Loucy (cell line): ENCODE data around the gene CNTNAP2.
"Not testable (repeated sequence)": the region's sequence is repeated elsewhere in the genome, so short reads cannot be mapped to it uniquely, and the experiment has no call there.

ENCODE experiments used
- H2AFZ ChIP-seq: fragments of 200-600 bp; sonication (generic); 2 replicates; pipeline ENCODE4 v1.6.0; 2016; ENCODE audit warnings: antibody characterized with exemption, mild to moderate bottlenecking, low read length, moderate library complexity
- H3F3A ChIP-seq: fragments of 200-600 bp; 2 replicates; pipeline ENCODE4 v1.6.0; 2016; ENCODE audit warnings: antibody characterized with exemption, low read depth, mild to moderate bottlenecking
- H3K27me3 ChIP-seq: fragments of 200-600 bp; sonication (generic); 2 replicates; pipeline ENCODE4 v1.6.1; 2014; ENCODE audit warnings: low read length, mild to moderate bottlenecking; ENCODE audit not compliant: insufficient read depth, poor library complexity, severe bottlenecking
- H3K36me3 ChIP-seq: fragments of 200-600 bp; sonication (generic); 2 replicates; pipeline ENCODE4 v1.6.1; 2016; ENCODE audit warnings: low read length; ENCODE audit not compliant: insufficient read depth
- H3K4me1 ChIP-seq: fragments of 200-600 bp; sonication (generic); 2 replicates; pipeline ENCODE4 v1.5.1; 2014; ENCODE audit warnings: low read length, mild to moderate bottlenecking; ENCODE audit not compliant: insufficient read depth, poor library complexity, severe bottlenecking
- H3K4me2 ChIP-seq: fragments of 200-600 bp; sonication (generic); 2 replicates; pipeline ENCODE4 v1.6.0; 2014; ENCODE audit warnings: antibody characterized with exemption, low read length, low read depth, mild to moderate bottlenecking; ENCODE audit not compliant: poor library complexity, severe bottlenecking
- H3K4me3 ChIP-seq: fragments of 200-600 bp; sonication (generic); 2 replicates; pipeline ENCODE4 v1.5.1; 2014; ENCODE audit warnings: low read length, mild to moderate bottlenecking, mixed read lengths; ENCODE audit not compliant: poor library complexity, severe bottlenecking
- H3K79me2 ChIP-seq: fragments of 200-600 bp; sonication (generic); 2 replicates; pipeline ENCODE4 v1.6.1; 2014; ENCODE audit warnings: low read length; ENCODE audit not compliant: insufficient read depth
- H3K9ac ChIP-seq: fragments of 200-600 bp; sonication (generic); 2 replicates; pipeline ENCODE4 v1.6.0; 2014; ENCODE audit warnings: mild to moderate bottlenecking, low read depth, low read length, moderate library complexity; ENCODE audit not compliant: poor library complexity, severe bottlenecking
- H3K9me2 ChIP-seq: fragments of 200-600 bp; sonication (generic); replicated peaks from 2 replicates; pipeline ENCODE4 v1.6.1; 2016; ENCODE audit warnings: low read depth, low read length, mixed read lengths
- H3K9me3 ChIP-seq: fragments of 200-600 bp; sonication (generic); 2 replicates; pipeline ENCODE4 v1.6.1; 2014; ENCODE audit warnings: mild to moderate bottlenecking, antibody characterized with exemption, low read length, low read depth; ENCODE audit not compliant: insufficient read depth
- H4K20me1 ChIP-seq: fragments of 200-600 bp; sonication (generic); 2 replicates; pipeline ENCODE4 v1.6.0; 2014; ENCODE audit warnings: antibody characterized with exemption, low read length, mild to moderate bottlenecking; ENCODE audit not compliant: insufficient read depth, poor library complexity, severe bottlenecking
- EZH2phosphoT487 ChIP-seq: fragments of 200-600 bp; IDR thresholded peaks from 2 replicates; pipeline ENCODE4 v1.6.1; 2018; ENCODE audit warnings: antibody characterized with exemption, mild to moderate bottlenecking, moderate library complexity, borderline replicate concordance
- TF ChIP-seq, protein P1 (sequence below): fragments of 200-600 bp; sonication (generic); conservative IDR thresholded peaks from 2 replicates; pipeline ENCODE4 v1.5.1; 2014; ENCODE audit warnings: mild to moderate bottlenecking, antibody characterized with exemption, low read length

CNTNAP2 gene

DNA sequence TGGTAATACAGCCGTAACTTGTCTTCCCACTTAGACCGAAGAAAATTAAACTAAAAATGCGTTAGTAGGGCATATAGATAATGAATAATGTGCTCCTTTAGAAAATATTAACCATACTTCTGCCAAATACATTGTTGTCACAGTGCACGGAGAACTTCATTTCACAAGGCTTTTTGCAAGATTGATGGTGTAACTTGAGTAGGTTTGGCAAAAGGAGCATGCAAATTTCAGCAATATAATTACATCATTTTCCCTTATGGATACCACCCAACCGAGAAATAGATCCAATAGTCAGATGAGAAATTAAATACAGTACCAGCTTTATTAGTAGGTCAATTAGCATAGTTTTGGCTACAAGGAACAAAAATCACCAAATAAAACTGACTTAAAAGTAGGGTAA lies 1681.4 kb downstream of the CNTNAP2 start:
- Histone ChIP-seq H3F3A (no peaks in the 10 kb centered on the region), H3K4me2 (no peak overlapping the region), H3K9me3 (peaks cover 2% of the 10 kb centered on the region; the same call in 1 of the 2 replicates), H2AFZ (no peak overlapping the region), H3K4me1 (no peaks in the 10 kb centered on the region), H3K79me2 (no peaks in the 10 kb centered on the region), H3K9ac (no peak overlapping the region), H3K36me3 (no peaks in the 10 kb centered on the region), H4K20me1 (no peaks in the 10 kb centered on the region), H3K4me3 (no peak overlapping the region), H3K9me2 (no peaks in the 10 kb centered on the region), H3K27me3 (no peaks in the 10 kb centered on the region)
- TF ChIP-seq, protein P1, sequence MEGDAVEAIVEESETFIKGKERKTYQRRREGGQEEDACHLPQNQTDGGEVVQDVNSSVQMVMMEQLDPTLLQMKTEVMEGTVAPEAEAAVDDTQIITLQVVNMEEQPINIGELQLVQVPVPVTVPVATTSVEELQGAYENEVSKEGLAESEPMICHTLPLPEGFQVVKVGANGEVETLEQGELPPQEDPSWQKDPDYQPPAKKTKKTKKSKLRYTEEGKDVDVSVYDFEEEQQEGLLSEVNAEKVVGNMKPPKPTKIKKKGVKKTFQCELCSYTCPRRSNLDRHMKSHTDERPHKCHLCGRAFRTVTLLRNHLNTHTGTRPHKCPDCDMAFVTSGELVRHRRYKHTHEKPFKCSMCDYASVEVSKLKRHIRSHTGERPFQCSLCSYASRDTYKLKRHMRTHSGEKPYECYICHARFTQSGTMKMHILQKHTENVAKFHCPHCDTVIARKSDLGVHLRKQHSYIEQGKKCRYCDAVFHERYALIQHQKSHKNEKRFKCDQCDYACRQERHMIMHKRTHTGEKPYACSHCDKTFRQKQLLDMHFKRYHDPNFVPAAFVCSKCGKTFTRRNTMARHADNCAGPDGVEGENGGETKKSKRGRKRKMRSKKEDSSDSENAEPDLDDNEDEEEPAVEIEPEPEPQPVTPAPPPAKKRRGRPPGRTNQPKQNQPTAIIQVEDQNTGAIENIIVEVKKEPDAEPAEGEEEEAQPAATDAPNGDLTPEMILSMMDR: no peak
- no peak for TF ChIP-seq EZH2phosphoT487

DNA sequence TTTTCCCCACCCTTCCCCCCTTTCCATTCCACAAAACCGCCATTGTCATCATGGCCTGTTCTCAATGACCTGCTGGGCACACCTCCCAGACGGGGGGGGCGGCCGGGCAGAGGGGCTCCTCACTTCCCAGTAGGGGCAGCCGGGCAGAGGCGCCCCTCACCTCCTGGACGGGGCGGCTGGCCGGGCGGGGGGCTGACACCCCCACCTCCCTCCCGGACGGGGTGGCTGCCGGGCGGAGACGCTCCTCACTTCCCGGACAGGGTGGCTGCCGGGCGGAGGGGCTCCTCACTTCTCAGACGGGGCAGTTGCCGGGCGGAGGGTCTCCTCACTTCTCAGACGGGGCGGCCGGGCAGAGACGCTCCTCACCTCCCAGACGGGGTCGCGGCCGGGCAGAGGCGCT lies 1685.2 kb downstream of the CNTNAP2 start:
- H3F3A ChIP-seq, H2AFZ ChIP-seq, H4K20me1 ChIP-seq, H3K9me2 ChIP-seq, H3K79me2 ChIP-seq, H3K4me3 ChIP-seq, H3K4me1 ChIP-seq, H3K27me3 ChIP-seq, H3K36me3 ChIP-seq, H3K9me3 ChIP-seq, H3K9ac ChIP-seq, H3K4me2 ChIP-seq: not testable (repeated sequence)

DNA sequence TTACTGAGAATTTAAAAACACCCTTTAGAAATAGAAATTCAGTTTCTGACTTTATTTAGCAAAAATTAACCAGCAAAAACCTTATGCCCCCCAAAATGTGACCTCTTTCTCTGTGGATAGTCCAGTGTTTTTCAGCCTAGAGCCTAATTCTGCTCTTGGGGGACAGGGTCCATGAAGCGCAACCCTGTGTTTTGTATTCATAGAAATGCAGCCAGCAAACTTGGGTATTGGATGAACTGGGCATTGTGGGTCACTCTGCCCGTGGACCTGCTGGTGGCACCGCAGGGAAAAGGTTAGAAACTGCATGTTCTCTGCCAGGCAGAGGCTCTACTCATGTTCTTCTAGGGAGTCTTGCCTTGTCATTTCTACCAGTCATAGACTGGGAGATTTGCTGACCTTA lies 1686.5 kb downstream of the CNTNAP2 start:
- no peaks in the 10 kb centered on the region for H3K27me3 ChIP-seq
- no peak overlapping the region for H3K4me2 ChIP-seq
- no peak overlapping the region for H3K9ac ChIP-seq
- H3K36me3 ChIP-seq: no peaks in the 10 kb centered on the region
- no peaks in the 10 kb centered on the region for H3K9me2 ChIP-seq
- no peaks in the 10 kb centered on the region for H3K79me2 ChIP-seq
- peaks cover 3% of the 10 kb centered on the region; the same call in 1 of the 2 replicates for H3K9me3 ChIP-seq
- H3K4me3 ChIP-seq: no peak overlapping the region
- no peaks in the 10 kb centered on the region for H3F3A ChIP-seq
- no peaks in the 10 kb centered on the region for H3K4me1 ChIP-seq
- no peaks in the 10 kb centered on the region for H4K20me1 ChIP-seq
- no peak overlapping the region for H2AFZ ChIP-seq
- TF ChIP-seq, protein P1: no peak
- no peak for TF ChIP-seq EZH2phosphoT487

DNA sequence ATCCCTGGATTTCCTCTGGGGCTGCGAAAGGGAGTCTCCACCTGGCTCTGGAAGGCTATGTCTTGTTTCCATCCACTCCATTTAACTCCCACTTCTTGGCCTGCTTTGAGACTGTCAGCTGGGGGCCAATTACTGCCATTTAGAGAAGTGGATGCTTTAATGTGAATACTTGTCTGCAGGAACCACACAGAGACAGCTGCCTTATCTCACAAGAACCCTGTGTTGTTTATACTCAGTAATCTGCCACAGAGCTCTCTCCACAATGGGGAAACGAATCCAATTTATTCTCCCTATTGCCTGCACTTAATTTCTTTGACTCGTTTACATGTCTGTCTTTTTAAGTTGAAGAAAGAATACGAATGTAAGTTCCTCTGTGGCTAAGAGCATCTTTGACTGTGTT lies 1687.0 kb downstream of the CNTNAP2 start:
- no peaks in the 10 kb centered on the region for H3K79me2 ChIP-seq
- H3K36me3 ChIP-seq: no peaks in the 10 kb centered on the region
- H3K27me3 ChIP-seq: no peaks in the 10 kb centered on the region
- TF ChIP-seq, protein P1: no peak
- TF ChIP-seq EZH2phosphoT487: no peak
- H3K4me3 ChIP-seq: no peak overlapping the region
- H3K4me1 ChIP-seq: no peaks in the 10 kb centered on the region
- no peaks in the 10 kb centered on the region for H3F3A ChIP-seq
- H3K4me2 ChIP-seq: no peak overlapping the region
- H3K9ac ChIP-seq: no peak overlapping the region
- H3K9me2 ChIP-seq: no peaks in the 10 kb centered on the region
- no peaks in the 10 kb centered on the region for H4K20me1 ChIP-seq
- peaks cover 3% of the 10 kb centered on the region; the same call in 1 of the 2 replicates for H3K9me3 ChIP-seq
- no peak overlapping the region for H2AFZ ChIP-seq
